Progenitor cell of endocrine pancreas (in vitro differentiated cells): Measurements from ENCODE around the gene SERPINA6. TPM values are rescaled to one million over a fixed set of nuclear protein-coding genes. Genes with fewer than 3 reads are reported as not detected.

Experiments
- DNase-seq: peaks from one replicate; pipeline ENCODE4 v3.0.0; 2021; ENCODE audit warnings: low spot score; ENCODE audit not compliant: unreplicated experiment
- H3K27ac Mint-ChIP-seq: 2 replicates; pipeline ENCODE4 v1.8.0; 2021; ENCODE audit warnings: mild to moderate bottlenecking, moderate library complexity, mixed read lengths
- H3K27me3 Mint-ChIP-seq: 2 replicates; pipeline ENCODE4 v1.8.0; 2021; ENCODE audit warnings: mixed read lengths
- H3K36me3 Mint-ChIP-seq: 2 replicates; pipeline ENCODE4 v1.8.0; 2022; ENCODE audit warnings: mixed read lengths; ENCODE audit not compliant: insufficient read depth
- H3K4me1 Mint-ChIP-seq: 2 replicates; pipeline ENCODE4 v1.8.0; 2021; ENCODE audit warnings: low read depth, mixed read lengths
- H3K4me3 Mint-ChIP-seq: 2 replicates; pipeline ENCODE4 v1.8.0; 2021; ENCODE audit warnings: low read depth, mild to moderate bottlenecking, moderate library complexity, mixed read lengths
- H3K9me3 Mint-ChIP-seq: 2 replicates; pipeline ENCODE4 v1.8.0; 2021; ENCODE audit warnings: low read depth, mixed read lengths
- CTCF ChIP-seq: fragments of 200-600 bp; sonication (generic); IDR thresholded peaks from one replicate; pipeline ENCODE4 v1.5.0; 2021; ENCODE audit warnings: antibody characterized with exemption, mild to moderate bottlenecking; ENCODE audit not compliant: unreplicated experiment
- total RNA-seq: library from RNA; stranded (reverse); gene quantifications from 2 replicates; pipeline ENCODE4 v1.2.1, GENCODE V29; 2021

SERPINA6 gene
- total RNA-seq, 1 donor from 2014 or later: 1.6 TPM

GRCh38 chr14:94368243-94368590 lies 45.1 kb upstream of the SERPINA6 start:
- Mint-ChIP-seq H3K36me3 (no peaks in the 10 kb centered on the region), H3K9me3 (no peaks in the 10 kb centered on the region), H3K4me1 (peaks cover 5% of the 10 kb centered on the region), H3K4me3 (no peak overlapping the region), H3K27me3 (peaks cover 4% of the 10 kb centered on the region), H3K27ac (no peak overlapping the region)
- TF ChIP-seq CTCF: no peak
- no peak for DNase-seq

GRCh38 chr14:94367347-94368242 lies 44.5 kb upstream of the SERPINA6 start:
- H3K4me1 Mint-ChIP-seq: peaks cover 2% of the 10 kb centered on the region
- no peaks in the 10 kb centered on the region for H3K36me3 Mint-ChIP-seq

GRCh38 chr14:94366146-94366915 lies 43.2 kb upstream of the SERPINA6 start, which contains the start of gene SERPINA2:
SERPINA2 (minus strand) TSS chr14:94366698.
- no peaks in the 10 kb centered on the region for H3K9me3 Mint-ChIP-seq
- peaks cover 2% of the 10 kb centered on the region for H3K4me1 Mint-ChIP-seq
- peaks cover 4% of the 10 kb centered on the region for H3K27me3 Mint-ChIP-seq
- H3K27ac Mint-ChIP-seq: no peak within 1 kb of the TSS
- TF ChIP-seq CTCF: no peak
- DNase-seq: no peak
- H3K36me3 Mint-ChIP-seq: no peaks in the 10 kb centered on the region
- no peak within 1 kb of the TSS for H3K4me3 Mint-ChIP-seq

More at GRCh38 chr14:94367347-94368242, 44.5 kb upstream of the SERPINA6 start:
- DNase-seq: no peak
- Mint-ChIP-seq H3K27me3 (peaks cover 4% of the 10 kb centered on the region), H3K27ac (no peak overlapping the region), H3K4me3 (no peak overlapping the region), H3K9me3 (no peaks in the 10 kb centered on the region)
- TF ChIP-seq CTCF: no peak

- H3K27me3 Mint-ChIP-seq: peaks cover under 1% of the 10 kb centered on the region
- TF ChIP-seq CTCF: no peak
- no peak overlapping the region for H3K27ac Mint-ChIP-seq
- H3K36me3 Mint-ChIP-seq: no peaks in the 10 kb centered on the region
- H3K4me1 Mint-ChIP-seq: peaks cover 7% of the 10 kb centered on the region
- DNase-seq: no peak
- H3K9me3 Mint-ChIP-seq: no peaks in the 10 kb centered on the region
- H3K4me3 Mint-ChIP-seq: no peak overlapping the region
Measured at GRCh38 chr14:94365624-94366023, 42.5 kb upstream of the SERPINA6 start.

GRCh38 chr14:94364964-94365363 lies 41.8 kb upstream of the SERPINA6 start:
- H3K4me3 Mint-ChIP-seq: no peak overlapping the region
- TF ChIP-seq CTCF: no peak
- H3K9me3 Mint-ChIP-seq: no peaks in the 10 kb centered on the region
- H3K36me3 Mint-ChIP-seq: no peaks in the 10 kb centered on the region
- no peak overlapping the region for H3K27ac Mint-ChIP-seq
- H3K4me1 Mint-ChIP-seq: peaks cover 8% of the 10 kb centered on the region
- H3K27me3 Mint-ChIP-seq: no peaks in the 10 kb centered on the region
- DNase-seq: no peak
